ENCODE results near the gene KMT2A.
A peak's percentile ranks its signal among the peaks of the same experiment; 100 is the strongest.
"Not testable (repeated sequence)": the region's sequence is repeated elsewhere in the genome, so short reads cannot be mapped to it uniquely, and the experiment has no call there.

KMT2A gene

DNA sequence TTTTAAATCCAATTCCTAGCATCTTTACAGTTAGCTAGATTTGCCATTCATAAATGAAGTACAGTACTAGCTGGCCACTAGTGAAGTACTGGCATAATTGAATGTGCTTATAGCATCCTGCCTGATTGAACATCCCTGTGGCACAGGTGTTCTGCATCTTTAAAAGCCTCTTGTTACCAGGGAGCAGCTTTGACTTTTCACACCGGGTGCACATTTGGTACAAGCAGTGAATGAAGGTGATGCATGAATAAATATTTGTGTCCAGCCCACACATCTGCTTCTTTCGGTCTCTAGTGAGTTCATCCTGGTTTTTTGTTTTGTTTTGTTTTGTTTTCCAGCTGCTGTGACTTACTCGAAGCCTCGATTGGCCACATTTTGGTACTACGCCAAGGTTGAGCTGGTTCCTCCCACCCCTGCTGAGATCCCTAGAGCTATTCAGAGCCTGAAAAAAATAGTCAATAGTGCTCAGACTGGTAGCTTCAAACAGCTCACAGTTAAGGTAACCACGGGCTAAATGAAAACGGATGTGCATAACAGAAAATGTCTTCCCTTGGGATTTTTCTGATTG, 29.6 kb upstream of the KMT2A start:
- peak; percentile 29 for DNase-seq (ENCODE audit: low read depth)
- H3K4me3 ChIP-seq (replicated peaks; ENCODE audit: low read depth, low read length): no peak overlapping the region
- TF ChIP-seq, protein P1, sequence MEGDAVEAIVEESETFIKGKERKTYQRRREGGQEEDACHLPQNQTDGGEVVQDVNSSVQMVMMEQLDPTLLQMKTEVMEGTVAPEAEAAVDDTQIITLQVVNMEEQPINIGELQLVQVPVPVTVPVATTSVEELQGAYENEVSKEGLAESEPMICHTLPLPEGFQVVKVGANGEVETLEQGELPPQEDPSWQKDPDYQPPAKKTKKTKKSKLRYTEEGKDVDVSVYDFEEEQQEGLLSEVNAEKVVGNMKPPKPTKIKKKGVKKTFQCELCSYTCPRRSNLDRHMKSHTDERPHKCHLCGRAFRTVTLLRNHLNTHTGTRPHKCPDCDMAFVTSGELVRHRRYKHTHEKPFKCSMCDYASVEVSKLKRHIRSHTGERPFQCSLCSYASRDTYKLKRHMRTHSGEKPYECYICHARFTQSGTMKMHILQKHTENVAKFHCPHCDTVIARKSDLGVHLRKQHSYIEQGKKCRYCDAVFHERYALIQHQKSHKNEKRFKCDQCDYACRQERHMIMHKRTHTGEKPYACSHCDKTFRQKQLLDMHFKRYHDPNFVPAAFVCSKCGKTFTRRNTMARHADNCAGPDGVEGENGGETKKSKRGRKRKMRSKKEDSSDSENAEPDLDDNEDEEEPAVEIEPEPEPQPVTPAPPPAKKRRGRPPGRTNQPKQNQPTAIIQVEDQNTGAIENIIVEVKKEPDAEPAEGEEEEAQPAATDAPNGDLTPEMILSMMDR (IDR thresholded peaks at IDR 0.05; ENCODE audit: low read length, missing control alignments): no peak

DNA sequence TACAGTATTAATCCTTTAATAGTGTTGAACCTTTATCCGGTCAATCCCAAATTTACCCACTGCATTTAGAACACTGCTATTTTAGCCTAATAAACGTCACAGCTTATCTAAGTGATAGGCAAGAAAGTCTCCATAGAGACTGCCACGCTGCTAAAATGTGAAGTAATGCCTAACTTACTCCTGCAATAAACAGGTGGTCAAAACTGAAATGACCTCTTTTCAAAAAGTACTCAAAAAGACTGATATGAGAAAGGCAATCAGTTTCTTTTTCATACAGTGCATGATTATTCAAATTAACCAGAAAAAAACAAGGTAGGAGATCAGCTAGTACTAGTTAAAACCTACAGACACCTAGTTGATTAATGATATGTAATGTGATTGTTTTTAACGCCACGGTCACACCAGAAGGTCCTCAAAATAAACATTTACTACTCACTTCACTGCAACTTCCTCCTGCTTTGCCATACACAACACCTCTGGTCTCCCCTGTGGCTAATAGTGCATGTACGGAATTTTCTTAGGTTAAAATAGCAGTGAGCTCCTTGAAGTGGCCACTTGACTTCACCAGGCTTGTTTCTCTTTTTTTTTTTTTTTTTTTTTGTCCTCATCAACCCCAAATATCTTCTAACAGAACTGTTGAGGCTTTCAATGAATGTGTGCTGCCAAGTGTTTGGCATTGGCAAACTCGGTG, 26.1 kb upstream of the KMT2A start:
- DNase-seq (ENCODE audit: low read depth): no peak
- TF ChIP-seq, protein P1 (IDR thresholded peaks at IDR 0.05; ENCODE audit: low read length, missing control alignments): no peak
- no peak overlapping the region for H3K4me3 ChIP-seq (replicated peaks; ENCODE audit: low read depth, low read length)

DNA sequence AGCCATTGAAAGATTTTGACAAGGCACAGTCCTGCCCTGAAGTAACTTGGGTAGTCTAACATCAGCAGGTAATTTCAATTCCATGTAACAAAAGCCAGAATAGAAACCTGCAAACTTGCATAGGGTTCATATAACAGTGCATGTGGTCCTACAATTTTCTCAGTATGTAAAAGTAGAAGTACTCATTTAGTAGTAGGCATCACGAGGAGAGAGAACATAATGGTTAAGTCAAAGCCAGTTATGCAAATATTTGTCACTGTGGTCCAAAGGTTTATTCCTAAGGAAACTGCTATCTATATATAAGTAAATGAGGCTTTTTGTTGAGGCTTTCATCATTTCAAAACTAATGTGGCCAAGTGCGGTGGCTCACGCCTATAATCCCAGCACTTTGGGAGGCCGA, 24.8 kb upstream of the KMT2A start:
- H3K4me3 ChIP-seq (replicated peaks; ENCODE audit: low read depth, low read length): no peak overlapping the region
- TF ChIP-seq, protein P1 (IDR thresholded peaks at IDR 0.05; ENCODE audit: low read length, missing control alignments): no peak
- no peak for DNase-seq (ENCODE audit: low read depth)

DNA sequence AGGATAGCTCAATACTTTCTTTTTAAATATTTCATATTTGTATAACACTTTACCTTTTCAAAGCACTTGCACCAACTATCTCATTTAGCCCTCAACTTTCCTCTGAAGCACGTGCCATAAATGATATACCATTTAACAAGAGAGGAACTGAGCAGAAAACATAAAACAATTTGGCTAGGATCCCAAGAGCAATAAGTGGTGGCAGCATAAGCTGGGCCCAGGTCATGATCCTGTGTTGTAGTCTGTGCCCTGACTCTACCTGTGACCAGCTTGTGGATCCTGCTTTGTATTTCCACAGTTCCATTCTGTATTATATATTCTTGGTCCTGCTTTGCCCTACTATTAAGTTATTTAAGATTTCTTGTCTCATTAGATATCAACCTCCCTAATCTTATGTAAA, 23.4 kb upstream of the KMT2A start:
- DNase-seq (ENCODE audit: low read depth): no peak
- TF ChIP-seq, protein P1 (IDR thresholded peaks at IDR 0.05; ENCODE audit: low read length, missing control alignments): no peak

DNA sequence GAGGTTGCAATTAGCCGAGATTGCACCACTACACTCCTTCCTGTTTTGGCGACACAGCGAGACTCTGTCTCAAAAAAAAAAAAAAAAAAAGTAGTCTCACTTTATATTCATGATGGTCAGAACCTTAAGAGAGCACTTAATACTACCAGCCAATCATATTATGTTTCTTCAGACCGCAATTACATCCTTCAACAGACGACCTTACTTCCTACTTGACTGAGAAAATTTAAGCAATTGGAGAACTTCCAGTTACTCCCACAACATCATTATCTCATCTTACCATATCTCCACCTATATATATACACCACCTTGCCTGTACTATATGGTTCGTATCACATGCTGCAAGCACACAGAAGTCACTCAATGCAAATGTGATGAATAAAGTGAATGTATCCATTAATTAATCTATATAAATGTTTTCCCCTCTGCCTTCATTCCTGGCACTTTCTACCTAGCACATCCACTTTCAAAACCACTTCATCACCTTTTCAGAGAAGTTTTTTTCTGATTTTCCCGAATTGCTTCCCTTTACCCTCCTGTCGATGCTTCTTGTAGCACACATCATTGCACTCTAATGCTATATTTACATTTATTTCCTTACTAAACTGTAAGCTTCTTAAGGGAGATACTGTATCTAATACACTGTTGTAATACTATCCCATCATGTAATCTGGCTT, 21.1 kb upstream of the KMT2A start:
- no peak overlapping the region for H3K4me3 ChIP-seq (replicated peaks; ENCODE audit: low read depth, low read length)
- no peak for DNase-seq (ENCODE audit: low read depth)

More for the DNA sequence above, 23.4 kb upstream of the KMT2A start:
- no peak overlapping the region for H3K4me3 ChIP-seq (replicated peaks; ENCODE audit: low read depth, low read length)

DNA sequence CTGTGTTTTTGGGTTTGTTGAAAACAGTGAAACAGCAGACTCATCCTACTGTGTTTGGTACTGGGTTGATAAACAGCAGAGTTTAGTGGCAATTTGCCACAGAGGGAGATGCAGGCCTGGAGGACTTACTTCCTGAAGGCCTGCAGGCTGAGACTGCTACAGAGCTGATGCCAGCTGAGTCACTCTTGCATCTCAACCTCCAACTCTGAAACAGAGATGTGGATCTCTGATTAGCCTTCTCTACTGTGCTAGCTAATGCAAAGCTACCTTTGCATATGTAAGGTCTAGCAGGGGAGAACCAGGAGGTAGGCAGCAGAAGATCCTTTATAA, 20.6 kb upstream of the KMT2A start:
- no peak overlapping the region for H3K4me3 ChIP-seq (replicated peaks; ENCODE audit: low read depth, low read length)
- TF ChIP-seq, protein P1 (IDR thresholded peaks at IDR 0.05; ENCODE audit: low read length, missing control alignments): no peak
- DNase-seq (ENCODE audit: low read depth): peak; percentile 94

More for the DNA sequence above, 21.1 kb upstream of the KMT2A start:
- TF ChIP-seq, protein P1 (IDR thresholded peaks at IDR 0.05; ENCODE audit: low read length, missing control alignments): no peak

DNA sequence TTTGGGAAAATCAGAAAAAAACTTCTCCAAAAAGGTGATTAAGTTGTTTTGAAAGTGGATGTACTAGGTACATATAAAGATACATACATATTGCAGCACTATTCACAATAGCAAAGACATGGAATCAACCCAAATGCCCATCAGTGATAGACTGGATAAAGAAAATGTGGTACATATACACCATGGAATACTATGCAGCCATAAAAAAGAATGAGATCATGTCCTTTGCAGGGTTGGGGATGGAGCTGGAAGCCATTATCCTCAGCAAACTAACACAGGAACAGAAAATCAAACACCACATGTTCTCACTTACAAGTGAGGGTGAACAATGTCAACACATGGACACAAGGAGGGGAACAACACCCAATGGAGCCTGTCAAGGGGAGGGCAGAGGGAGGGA, 19.4 kb upstream of the KMT2A start:
- not testable (repeated sequence) for H3K4me3 ChIP-seq (replicated peaks; ENCODE audit: low read depth, low read length); DNase-seq (ENCODE audit: low read depth)
